Tibial artery (tissue), 4 donors: ENCODE measurements around the gene ABLIM2.

Source experiments
- DNase-seq, 2 donors: peaks; one replicate each; pipeline ENCODE4 v3.0.0-alpha.2; 2019
- H3K27ac ChIP-seq, 2 donors: fragments of 200-600 bp; sonication (generic) in 1 of 2; 1 replicate in 1 of 2; 2 replicates in 1 of 2; pipeline ENCODE4 v1.5.1; 2018 to 2019; ENCODE audit warnings: mild to moderate bottlenecking in 1 of 2
- H3K27me3 ChIP-seq, 2 donors: fragments of 200-600 bp; sonication (generic) in 1 of 2; one replicate each; pipeline versions ENCODE4 v1.5.1 to v1.6.0; 2016 to 2019
- H3K36me3 ChIP-seq, 3 donors: fragments of 200-600 bp; sonication (generic) in 2 of 3; one replicate each; pipeline ENCODE4 v1.5.1; 2016 to 2019; ENCODE audit warnings: mild to moderate bottlenecking in 2 of 3
- H3K4me1 ChIP-seq, 4 donors: fragments of 200-600 bp; sonication (generic) in 2 of 4; 1 replicate in 3 of 4; 2 replicates in 1 of 4; pipeline ENCODE4 v1.5.1; 2016 to 2019
- H3K4me3 ChIP-seq, 2 donors: fragments of 200-600 bp; sonication (generic) in 1 of 2; 1 replicate in 1 of 2; 2 replicates in 1 of 2; pipeline ENCODE4 v1.5.1; 2018 to 2019; ENCODE audit warnings: mild to moderate bottlenecking in 2 of 2
- H3K9me3 ChIP-seq, 3 donors: fragments of 200-600 bp; sonication (generic) in 1 of 3; one replicate each; pipeline ENCODE4 v1.5.1; 2016 to 2019
- intact Hi-C: fragments of 100-400 bp; cut with DNase I; formaldehyde crosslinking; loops from one replicate; pipeline ENCODE4 v1.15.0; 2023; ENCODE audit warnings: low total_unique reads
- TF ChIP-seq, protein P1 (sequence below), 2 experiments: fragments of 200-600 bp in 1 of 2; fragments of 450-650 bp in 1 of 2; IDR thresholded peaks; one replicate each; pipeline ENCODE4 v1.5.1; 2017 to 2019; ENCODE audit warnings: antibody characterized with exemption in 2 of 2, mild to moderate bottlenecking in 1 of 2, moderate library complexity in 1 of 2

ABLIM2 gene

GRCh38 chr4:8129785-8130184 is 28.8 kb downstream of the ABLIM2 start:
- intact Hi-C loops: no loop called here
- no peaks in the 10 kb centered on the region for H3K4me1 ChIP-seq

DNA sequence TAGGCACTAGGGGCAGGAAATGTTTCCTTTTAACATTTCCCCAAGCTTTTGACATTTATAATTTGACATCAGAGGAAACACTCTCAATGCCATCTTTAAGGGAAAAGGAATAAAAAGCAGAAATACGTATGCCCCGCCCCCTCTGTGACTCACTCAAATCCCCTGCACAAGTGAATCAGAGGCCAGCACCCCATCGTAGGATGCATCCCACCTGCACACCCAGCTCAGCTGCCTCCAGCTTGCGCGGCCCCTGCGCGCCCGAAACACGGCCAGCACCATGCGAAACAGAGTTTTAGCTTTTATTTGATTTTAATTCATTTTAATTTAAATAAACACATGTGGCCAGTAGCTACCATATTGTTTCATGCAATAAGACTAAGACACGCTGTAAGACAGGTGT is 29.5 kb downstream of the ABLIM2 start:
- intact Hi-C loops: no loop called here
- no peak for DNase-seq

More at GRCh38 chr4:8129785-8130184, 28.8 kb downstream of the ABLIM2 start:
- Histone ChIP-seq H3K27ac (no peak overlapping the region), H3K27me3 (no peaks in the 10 kb centered on the region), H3K36me3 (no peaks in the 10 kb centered on the region), H3K4me3 (no peak overlapping the region), H3K9me3 (no peaks in the 10 kb centered on the region)
- DNase-seq: no peak
- TF ChIP-seq, protein P1, sequence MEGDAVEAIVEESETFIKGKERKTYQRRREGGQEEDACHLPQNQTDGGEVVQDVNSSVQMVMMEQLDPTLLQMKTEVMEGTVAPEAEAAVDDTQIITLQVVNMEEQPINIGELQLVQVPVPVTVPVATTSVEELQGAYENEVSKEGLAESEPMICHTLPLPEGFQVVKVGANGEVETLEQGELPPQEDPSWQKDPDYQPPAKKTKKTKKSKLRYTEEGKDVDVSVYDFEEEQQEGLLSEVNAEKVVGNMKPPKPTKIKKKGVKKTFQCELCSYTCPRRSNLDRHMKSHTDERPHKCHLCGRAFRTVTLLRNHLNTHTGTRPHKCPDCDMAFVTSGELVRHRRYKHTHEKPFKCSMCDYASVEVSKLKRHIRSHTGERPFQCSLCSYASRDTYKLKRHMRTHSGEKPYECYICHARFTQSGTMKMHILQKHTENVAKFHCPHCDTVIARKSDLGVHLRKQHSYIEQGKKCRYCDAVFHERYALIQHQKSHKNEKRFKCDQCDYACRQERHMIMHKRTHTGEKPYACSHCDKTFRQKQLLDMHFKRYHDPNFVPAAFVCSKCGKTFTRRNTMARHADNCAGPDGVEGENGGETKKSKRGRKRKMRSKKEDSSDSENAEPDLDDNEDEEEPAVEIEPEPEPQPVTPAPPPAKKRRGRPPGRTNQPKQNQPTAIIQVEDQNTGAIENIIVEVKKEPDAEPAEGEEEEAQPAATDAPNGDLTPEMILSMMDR (IDR thresholded peaks at IDR 0.05): no peak

DNA sequence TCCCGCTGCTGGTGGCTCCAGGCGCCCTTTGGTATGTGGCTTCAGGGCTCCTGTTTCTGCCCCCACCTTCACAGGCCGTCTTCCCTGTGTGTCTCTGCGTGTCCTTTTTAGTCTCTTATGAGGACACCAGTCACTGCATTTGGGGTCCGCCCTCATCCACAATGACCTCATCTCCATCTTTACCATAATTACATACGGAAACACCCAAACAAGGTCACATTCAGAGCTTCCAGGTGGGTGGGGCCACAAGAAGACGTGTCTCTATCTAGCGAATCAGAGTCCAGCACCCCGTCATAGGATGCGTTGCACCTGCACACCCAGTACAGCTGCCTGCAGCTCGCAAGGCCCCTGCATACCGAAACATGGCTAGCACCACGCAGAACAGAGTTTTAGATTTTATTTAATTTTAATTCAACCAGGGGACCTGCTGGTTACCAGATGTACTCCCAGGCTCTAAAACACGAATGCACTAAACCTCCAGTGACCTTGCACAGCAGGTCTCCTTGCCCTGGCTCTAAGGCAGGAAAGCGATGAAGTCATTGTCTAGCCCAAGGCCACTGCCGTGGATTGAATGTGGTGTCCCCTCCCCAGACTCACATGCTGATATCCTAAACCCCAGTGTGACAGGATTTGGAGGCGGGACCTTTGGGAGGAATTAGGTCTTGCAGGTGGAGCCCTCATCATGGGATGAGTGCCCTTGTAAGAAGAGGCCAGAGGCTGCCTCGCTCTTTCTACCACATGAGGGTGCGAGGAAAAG is 30.3 kb downstream of the ABLIM2 start:
- Histone ChIP-seq H3K27ac (no peak overlapping the region), H3K4me3 (no peak overlapping the region), H3K9me3 (no peaks in the 10 kb centered on the region), H3K4me1 (no peaks in the 10 kb centered on the region), H3K36me3 (no peaks in the 10 kb centered on the region), H3K27me3 (no peaks in the 10 kb centered on the region)
- no peak for DNase-seq
- intact Hi-C loops: no loop called here
- TF ChIP-seq, protein P1 (IDR thresholded peaks at IDR 0.05): no peak

More for the DNA sequence above, 29.5 kb downstream of the ABLIM2 start:
- Histone ChIP-seq H3K4me1 (no peaks in the 10 kb centered on the region), H3K36me3 (no peaks in the 10 kb centered on the region), H3K9me3 (no peaks in the 10 kb centered on the region), H3K27me3 (no peaks in the 10 kb centered on the region), H3K27ac (no peak overlapping the region), H3K4me3 (no peak overlapping the region)
- TF ChIP-seq, protein P1 (IDR thresholded peaks at IDR 0.05): no peak

- intact Hi-C loops: no loop called here
- Histone ChIP-seq H3K36me3 (no peaks in the 10 kb centered on the region), H3K4me3 (no peak overlapping the region), H3K9me3 (no peaks in the 10 kb centered on the region), H3K27me3 (no peaks in the 10 kb centered on the region), H3K27ac (no peak overlapping the region), H3K4me1 (no peaks in the 10 kb centered on the region)
- DNase-seq: no peak
- TF ChIP-seq, protein P1 (IDR thresholded peaks at IDR 0.05): no peak
Measured at GRCh38 chr4:8127051-8127826, 31.4 kb downstream of the ABLIM2 start.

DNA sequence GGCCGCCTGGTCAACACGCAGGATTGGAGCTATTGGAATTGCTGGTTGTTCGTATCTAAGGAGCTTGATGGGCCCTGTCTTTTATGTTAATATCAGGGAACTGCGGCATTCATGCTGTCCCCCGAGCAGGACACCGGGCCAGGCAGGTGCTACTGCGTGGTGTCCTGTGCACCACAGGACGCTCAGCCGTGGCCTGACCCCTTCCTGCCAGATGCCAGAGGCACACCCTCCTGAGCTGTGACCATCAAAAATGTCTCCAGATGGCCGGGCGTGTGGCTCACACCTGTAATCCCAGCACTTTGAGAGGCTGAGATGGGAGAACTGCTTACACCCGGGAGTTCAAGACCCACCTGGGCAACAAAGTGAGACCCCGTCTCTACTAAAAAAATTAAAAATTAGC is 32.1 kb downstream of the ABLIM2 start:
- no peak overlapping the region for H3K4me3 ChIP-seq
- TF ChIP-seq, protein P1 (IDR thresholded peaks at IDR 0.05): no peak
- DNase-seq: no peak
- no peak overlapping the region for H3K27ac ChIP-seq
- H3K4me1 ChIP-seq: no peaks in the 10 kb centered on the region
- intact Hi-C loops: no loop called here
- H3K27me3 ChIP-seq: no peaks in the 10 kb centered on the region
- H3K36me3 ChIP-seq: no peaks in the 10 kb centered on the region
- H3K9me3 ChIP-seq: no peaks in the 10 kb centered on the region
